WTC11 (cell line): Measurements from ENCODE around the gene GABRG3. TPM values are rescaled to one million over a fixed set of nuclear protein-coding genes. Genes with fewer than 3 reads are reported as not detected.

Experiments used
- ATAC-seq: fragments of 200-7000 bp; cut with Tn5 transposase; 2 replicates; pipeline ENCODE4 v1.10.0; 2021; ENCODE audit warnings: mild to moderate bottlenecking, moderate library complexity
- CTCF ChIA-PET: fragments of 300-600 bp; sonication (Branson Sonifier 250); formaldehyde crosslinking; loops from one replicate; lab custom pipeline; 2021; ENCODE audit warnings: antibody characterized with exemption; lab: Charles Lee
- POLR2A ChIA-PET: fragments of 350-600 bp; sonication (Branson Sonifier 250); formaldehyde crosslinking; loops from one replicate; lab custom pipeline; 2021; ENCODE audit warnings: antibody characterized with exemption; lab: Charles Lee
- DNase-seq: peaks from one replicate; pipeline ENCODE4 v3.0.0; 2021; ENCODE audit warnings: low spot score
- H3K27ac Mint-ChIP-seq: 2 replicates; pipeline ENCODE4 v1.8.0; 2021; ENCODE audit warnings: mixed read lengths
- H3K27me3 Mint-ChIP-seq: 2 replicates; pipeline ENCODE4 v1.8.0; 2021; ENCODE audit warnings: low read depth, mild to moderate bottlenecking, moderate library complexity, mixed read lengths
- H3K36me3 Mint-ChIP-seq: 2 replicates; pipeline ENCODE4 v1.8.0; 2021; ENCODE audit warnings: mixed read lengths
- H3K4me1 Mint-ChIP-seq: 2 replicates; pipeline ENCODE4 v1.8.0; 2022; ENCODE audit warnings: mixed read lengths
- H3K4me3 Mint-ChIP-seq: 2 replicates; pipeline ENCODE4 v1.8.0; 2021; ENCODE audit warnings: mild to moderate bottlenecking, moderate library complexity, mixed read lengths
- H3K9me3 Mint-ChIP-seq: 2 replicates; pipeline ENCODE4 v1.8.0; 2021; ENCODE audit warnings: mixed read lengths
- ATF3 ChIP-seq: sonication (generic); formaldehyde crosslinking; conservative IDR thresholded peaks from 2 replicates; pipeline ENCODE4 v1.8.1; 2022; ENCODE audit warnings: mild to moderate bottlenecking, missing genetic modification reagents
- E2F1 ChIP-seq: sonication (generic); formaldehyde crosslinking; IDR thresholded peaks from 2 replicates; pipeline ENCODE4 v1.8.0; 2022; ENCODE audit warnings: mild to moderate bottlenecking, missing genetic modification reagents
- HMGXB4 ChIP-seq: sonication (generic); formaldehyde crosslinking; IDR thresholded peaks from 2 replicates; pipeline ENCODE4 v1.8.1; 2023; ENCODE audit warnings: mild to moderate bottlenecking, moderate library complexity, missing genetic modification reagents
- MAX ChIP-seq: sonication (generic); formaldehyde crosslinking; IDR thresholded peaks from 2 replicates; pipeline ENCODE4 v1.8.0; 2022; ENCODE audit warnings: mild to moderate bottlenecking, missing genetic modification reagents
- SOX15 ChIP-seq: fragments of 250-450 bp; sonication (Bioruptor Pico); IDR thresholded peaks from 2 replicates; pipeline ENCODE4 v1.9.0; 2021; ENCODE audit warnings: mild to moderate bottlenecking
- TEAD4 ChIP-seq: sonication (generic); formaldehyde crosslinking; IDR thresholded peaks from 2 replicates; pipeline ENCODE4 v1.8.0; 2022; ENCODE audit warnings: mild to moderate bottlenecking, missing genetic modification reagents
- ZNF121 ChIP-seq: sonication (generic); formaldehyde crosslinking; IDR thresholded peaks from 2 replicates; pipeline ENCODE4 v1.8.0; 2023; ENCODE audit warnings: missing genetic modification reagents
- ZNF281 ChIP-seq: sonication (generic); formaldehyde crosslinking; IDR thresholded peaks from 2 replicates; pipeline ENCODE4 v1.8.0; 2023; ENCODE audit warnings: mild to moderate bottlenecking, missing genetic modification reagents
- ZNF512 ChIP-seq: sonication (generic); formaldehyde crosslinking; IDR thresholded peaks from 2 replicates; pipeline ENCODE4 v1.8.1; 2022; ENCODE audit warnings: missing genetic modification reagents, borderline replicate concordance
- ZNF532 ChIP-seq: fragments of 250-450 bp; sonication (Bioruptor Pico); IDR thresholded peaks from 2 replicates; pipeline ENCODE4 v1.9.0; 2021; ENCODE audit warnings: mild to moderate bottlenecking, borderline replicate concordance
- ZSCAN18 ChIP-seq: fragments of 250-450 bp; sonication (Bioruptor Pico); IDR thresholded peaks from 2 replicates; pipeline ENCODE4 v2.1.2; 2022; ENCODE audit warnings: mild to moderate bottlenecking, moderate library complexity
- total RNA-seq: library from RNA; stranded (reverse); gene quantifications from 3 replicates; pipeline ENCODE4 v1.2.3, GENCODE V29; 2021

GABRG3 gene
- total RNA-seq, 1 experiment from 2014 or later = 0.72 TPM

GRCh38 chr15:26937134-26937533, 33.8 kb upstream of the GABRG3 start (continued):
- TF ChIP-seq E2F1 (CRISPR knock-in tag) (no peak), ZNF512 (CRISPR knock-in tag) (no peak)

GRCh38 chr15:26939398-26939797, 31.6 kb upstream of the GABRG3 start:
- H3K4me3 Mint-ChIP-seq = no peak overlapping the region

GRCh38 chr15:26941489-26941888, 29.5 kb upstream of the GABRG3 start:
- Mint-ChIP-seq H3K36me3 (peaks cover 3% of the 10 kb centered on the region; the same call in 1 of the 2 replicates), H3K4me3 (no peak overlapping the region), H3K27me3 (no peaks in the 10 kb centered on the region), H3K27ac (no peak overlapping the region), H3K4me1 (peaks cover 11% of the 10 kb centered on the region; the same call in 1 of the 2 replicates), H3K9me3 (no peaks in the 10 kb centered on the region)
- DNase-seq (no peak), ATAC-seq (no peak)
- ChIA-PET POLR2A (no interaction called here), CTCF (interaction anchor here (1.3 to 1.9 kb wide), 2 partner anchors 42 to 50 kb away, joined by 3 to 6 read pairs; no protein-coding TSS in a partner anchor)
- no peak for TF ChIP-seq HMGXB4 (CRISPR knock-in tag)
- TF ChIP-seq ZSCAN18 (CRISPR knock-in tag) = no peak
- no peak for TF ChIP-seq MAX (CRISPR knock-in tag)
- TF ChIP-seq ZNF121 (CRISPR knock-in tag) = no peak
- TF ChIP-seq TEAD4 = no peak
- no peak for TF ChIP-seq SOX15
- TF ChIP-seq ZNF281 (CRISPR knock-in tag) = no peak

More at GRCh38 chr15:26939398-26939797, 31.6 kb upstream of the GABRG3 start:
- TF ChIP-seq ZNF532 (CRISPR knock-in tag) (no peak), ATF3 (no peak)
- POLR2A ChIA-PET = interaction anchor here (0.8 kb wide), 1 partner anchor 9 kb away, joined by 3 read pairs; no protein-coding TSS in a partner anchor
- no peak overlapping the region for H3K27ac Mint-ChIP-seq
- CTCF ChIA-PET = interaction anchor here (1.2 kb wide), 1 partner anchor 35 kb away, joined by 5 read pairs; no protein-coding TSS in a partner anchor
- no peaks in the 10 kb centered on the region for H3K27me3 Mint-ChIP-seq
- ATAC-seq = no peak
- H3K4me1 Mint-ChIP-seq = peaks cover 2% of the 10 kb centered on the region; the same call in 1 of the 2 replicates
- no peak for DNase-seq
- H3K9me3 Mint-ChIP-seq = no peaks in the 10 kb centered on the region
- H3K36me3 Mint-ChIP-seq = peaks cover 3% of the 10 kb centered on the region
